ENCODE measurements around the gene TMEM183A.
"Not testable (repeated sequence)": the region's sequence is repeated elsewhere in the genome, so short reads cannot be mapped to it uniquely, and the experiment has no call there.

TMEM183A gene

DNA sequence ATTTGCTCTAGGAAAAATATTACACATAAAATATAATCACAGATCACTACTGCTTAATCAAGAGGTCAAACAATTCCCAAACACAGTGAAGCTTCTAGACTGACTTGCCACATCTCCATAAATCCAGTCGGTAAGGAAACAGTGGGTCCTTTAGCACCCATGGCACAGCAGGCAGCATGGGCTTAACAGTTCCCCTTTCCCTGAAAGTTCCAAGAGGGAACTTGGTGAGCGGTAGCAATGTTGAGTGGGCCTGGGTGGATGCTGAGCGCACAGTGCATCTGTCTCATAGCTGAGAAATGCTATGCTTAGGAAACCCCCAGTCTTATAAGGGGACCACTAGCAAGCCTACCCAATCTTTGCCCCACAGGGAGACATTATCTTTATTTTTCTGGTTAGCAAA, 32.3 kb upstream of the TMEM183A start:
- TF ChIP-seq, protein P1, sequence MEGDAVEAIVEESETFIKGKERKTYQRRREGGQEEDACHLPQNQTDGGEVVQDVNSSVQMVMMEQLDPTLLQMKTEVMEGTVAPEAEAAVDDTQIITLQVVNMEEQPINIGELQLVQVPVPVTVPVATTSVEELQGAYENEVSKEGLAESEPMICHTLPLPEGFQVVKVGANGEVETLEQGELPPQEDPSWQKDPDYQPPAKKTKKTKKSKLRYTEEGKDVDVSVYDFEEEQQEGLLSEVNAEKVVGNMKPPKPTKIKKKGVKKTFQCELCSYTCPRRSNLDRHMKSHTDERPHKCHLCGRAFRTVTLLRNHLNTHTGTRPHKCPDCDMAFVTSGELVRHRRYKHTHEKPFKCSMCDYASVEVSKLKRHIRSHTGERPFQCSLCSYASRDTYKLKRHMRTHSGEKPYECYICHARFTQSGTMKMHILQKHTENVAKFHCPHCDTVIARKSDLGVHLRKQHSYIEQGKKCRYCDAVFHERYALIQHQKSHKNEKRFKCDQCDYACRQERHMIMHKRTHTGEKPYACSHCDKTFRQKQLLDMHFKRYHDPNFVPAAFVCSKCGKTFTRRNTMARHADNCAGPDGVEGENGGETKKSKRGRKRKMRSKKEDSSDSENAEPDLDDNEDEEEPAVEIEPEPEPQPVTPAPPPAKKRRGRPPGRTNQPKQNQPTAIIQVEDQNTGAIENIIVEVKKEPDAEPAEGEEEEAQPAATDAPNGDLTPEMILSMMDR (IDR thresholded peaks at IDR 0.05; ENCODE audit: low read depth, low read length, missing control alignments): no peak
- no peak overlapping the region for H3K4me3 ChIP-seq (ENCODE audit: low read depth, low read length)
- DNase-seq (ENCODE audit: low read depth): no peak

DNA sequence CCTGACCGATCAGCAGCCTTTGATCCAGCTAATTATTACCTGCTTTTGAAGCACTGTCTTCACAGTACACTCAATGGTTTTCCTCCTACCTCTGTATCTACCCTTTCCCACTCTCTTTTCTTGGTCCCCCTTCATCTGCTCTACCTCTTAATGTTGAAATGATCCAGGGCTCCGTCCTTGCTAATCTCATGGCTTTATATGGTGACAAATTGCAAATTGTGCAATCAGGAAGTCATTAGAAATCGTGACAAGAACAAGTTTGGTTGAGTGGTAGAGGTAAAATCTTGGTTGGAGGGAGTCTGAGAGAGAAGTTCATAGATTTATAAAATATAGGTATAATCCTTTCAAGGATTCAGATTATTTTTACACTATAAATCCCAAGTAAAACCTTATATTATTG, 30.5 kb upstream of the TMEM183A start:
- TF ChIP-seq, protein P1 (IDR thresholded peaks at IDR 0.05; ENCODE audit: low read depth, low read length, missing control alignments): no peak
- DNase-seq (ENCODE audit: low read depth): no peak
- H3K4me3 ChIP-seq (ENCODE audit: low read depth, low read length): no peak overlapping the region

DNA sequence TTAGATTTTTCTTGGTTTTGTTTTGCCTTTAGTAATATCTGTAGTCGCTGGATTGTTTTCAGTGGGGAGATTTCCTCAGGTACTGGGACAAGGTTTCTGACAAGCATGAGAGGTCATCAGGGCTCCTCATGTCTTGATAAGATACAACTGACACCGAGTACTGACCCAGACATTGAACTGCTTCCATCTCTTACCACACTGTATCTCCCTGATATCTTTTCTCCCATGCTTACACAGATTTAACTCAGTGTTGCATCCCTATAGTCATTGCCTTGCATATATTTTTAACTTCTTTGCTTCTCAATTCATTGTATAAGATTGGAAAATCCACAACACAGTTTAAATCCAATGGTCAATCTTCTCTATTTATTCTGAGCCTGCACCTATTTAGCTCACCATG, 27.7 kb upstream of the TMEM183A start:
- DNase-seq (ENCODE audit: low read depth): no peak
- H3K4me3 ChIP-seq (ENCODE audit: low read depth, low read length): no peak overlapping the region
- TF ChIP-seq, protein P1 (IDR thresholded peaks at IDR 0.05; ENCODE audit: low read depth, low read length, missing control alignments): no peak

DNA sequence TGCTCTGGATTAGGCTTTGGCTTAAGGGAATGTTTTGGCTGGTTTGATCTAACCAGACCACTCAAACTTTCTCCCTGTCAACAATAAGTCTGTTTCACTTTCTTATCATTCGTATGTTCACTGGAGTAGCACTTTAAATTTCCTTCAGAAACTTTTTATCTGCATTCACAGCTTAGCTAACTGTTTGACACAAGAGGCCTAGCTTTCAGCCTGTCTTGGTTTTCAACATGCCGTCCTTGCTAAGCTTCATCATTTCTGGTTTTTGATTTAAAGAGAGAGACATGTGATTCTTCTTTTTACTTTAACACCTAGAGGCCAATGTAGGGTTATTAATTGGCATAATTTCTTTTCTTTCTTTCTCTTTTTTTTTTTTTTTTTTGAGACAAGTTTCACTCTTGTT, 25.2 kb upstream of the TMEM183A start:
- no peak for DNase-seq (ENCODE audit: low read depth)
- no peak overlapping the region for H3K4me3 ChIP-seq (ENCODE audit: low read depth, low read length)
- TF ChIP-seq, protein P1 (IDR thresholded peaks at IDR 0.05; ENCODE audit: low read depth, low read length, missing control alignments): no peak

DNA sequence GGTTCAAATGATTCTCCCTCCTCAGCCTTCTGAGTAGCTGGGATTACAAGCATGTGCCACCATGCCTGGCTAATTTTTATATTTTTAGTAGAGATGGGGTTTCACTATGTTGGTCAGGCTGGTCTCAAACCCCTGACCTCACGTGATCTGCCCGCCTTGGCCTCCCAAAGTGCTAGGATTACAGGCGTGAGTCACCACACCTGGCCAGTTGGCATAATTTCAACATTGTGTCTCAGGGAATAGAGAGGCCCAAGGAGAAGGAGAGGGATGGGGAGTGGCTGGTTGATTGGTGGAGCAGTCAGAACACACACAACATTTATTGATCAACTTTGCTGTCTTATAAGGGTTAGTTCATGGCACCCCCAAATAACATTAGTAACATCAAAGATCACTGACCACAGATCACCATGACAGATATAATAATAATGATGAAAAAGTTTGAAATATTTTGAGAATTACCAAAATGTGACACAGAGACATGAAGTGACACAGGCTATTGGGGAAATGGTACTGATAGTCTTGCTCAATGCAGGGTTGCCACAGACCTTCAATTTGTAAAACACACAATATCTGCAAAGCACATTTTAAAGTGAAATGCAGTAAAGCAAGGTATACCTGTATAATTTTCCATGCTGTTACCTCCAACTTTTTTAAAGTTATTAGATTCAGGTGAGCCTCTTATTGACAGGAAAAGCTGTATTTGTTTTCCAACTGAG, 24.3 kb upstream of the TMEM183A start:
- H3K4me3 ChIP-seq (ENCODE audit: low read depth, low read length): no peak overlapping the region
- TF ChIP-seq, protein P1 (IDR thresholded peaks at IDR 0.05; ENCODE audit: low read depth, low read length, missing control alignments): no peak
- DNase-seq (ENCODE audit: low read depth): no peak

DNA sequence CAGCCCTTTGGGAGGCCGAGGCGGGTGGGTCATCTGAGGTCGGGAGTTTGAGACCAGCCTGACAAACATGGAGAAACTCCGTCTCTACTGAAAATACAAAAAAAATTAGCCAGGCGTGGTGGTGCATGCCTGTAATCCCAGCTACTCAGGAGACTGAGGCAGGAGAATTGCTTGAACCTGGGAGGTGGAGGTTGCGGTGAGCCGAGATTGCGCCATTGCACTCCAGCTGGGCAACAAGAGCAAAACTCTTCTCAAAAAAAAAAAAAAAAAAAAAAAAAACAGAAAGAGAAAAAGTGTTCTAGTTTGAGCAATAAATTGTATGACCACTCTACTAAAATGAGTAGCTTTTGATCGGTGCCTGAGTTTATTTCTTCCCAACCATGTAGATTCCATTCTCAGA, 21.1 kb upstream of the TMEM183A start:
- not testable (repeated sequence) for H3K4me3 ChIP-seq (ENCODE audit: low read depth, low read length); DNase-seq (ENCODE audit: low read depth)

DNA sequence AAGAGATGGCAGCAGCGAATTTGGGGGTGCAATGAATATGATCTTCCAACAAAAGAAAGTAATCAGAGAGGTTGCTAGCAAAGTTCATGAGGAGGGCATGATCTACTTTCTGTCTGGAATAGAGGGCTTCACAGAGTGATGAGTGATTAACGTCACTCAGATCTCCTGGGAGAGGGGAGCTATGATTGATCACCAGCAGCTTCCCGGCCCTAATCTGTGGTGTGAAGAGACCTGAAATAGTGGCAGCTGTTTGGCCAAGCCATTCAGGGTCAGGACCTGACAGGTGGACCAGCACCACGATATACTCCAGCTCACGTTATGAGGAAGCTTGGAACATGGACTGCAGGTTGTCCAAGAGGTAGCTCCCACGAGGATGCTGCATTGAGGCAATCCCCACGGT, 19.9 kb upstream of the TMEM183A start:
- TF ChIP-seq, protein P1 (IDR thresholded peaks at IDR 0.05; ENCODE audit: low read depth, low read length, missing control alignments): no peak
- no peak for DNase-seq (ENCODE audit: low read depth)

More for the DNA sequence above, 19.9 kb upstream of the TMEM183A start:
- H3K4me3 ChIP-seq (ENCODE audit: low read depth, low read length): no peak overlapping the region
